Kidney glomerular epithelial cell (primary cell): ENCODE data around the gene RANBP3.
A peak's percentile ranks its signal among the peaks of the same experiment; 100 is the strongest.
"Not testable (repeated sequence)": the region's sequence is repeated elsewhere in the genome, so short reads cannot be mapped to it uniquely, and the experiment has no call there.

ENCODE experiments used
- DNase-seq: peaks from one replicate; lab custom pipeline; 2025; lab: John Stamatoyannopoulos, UW

The RANBP3 gene, protein sequence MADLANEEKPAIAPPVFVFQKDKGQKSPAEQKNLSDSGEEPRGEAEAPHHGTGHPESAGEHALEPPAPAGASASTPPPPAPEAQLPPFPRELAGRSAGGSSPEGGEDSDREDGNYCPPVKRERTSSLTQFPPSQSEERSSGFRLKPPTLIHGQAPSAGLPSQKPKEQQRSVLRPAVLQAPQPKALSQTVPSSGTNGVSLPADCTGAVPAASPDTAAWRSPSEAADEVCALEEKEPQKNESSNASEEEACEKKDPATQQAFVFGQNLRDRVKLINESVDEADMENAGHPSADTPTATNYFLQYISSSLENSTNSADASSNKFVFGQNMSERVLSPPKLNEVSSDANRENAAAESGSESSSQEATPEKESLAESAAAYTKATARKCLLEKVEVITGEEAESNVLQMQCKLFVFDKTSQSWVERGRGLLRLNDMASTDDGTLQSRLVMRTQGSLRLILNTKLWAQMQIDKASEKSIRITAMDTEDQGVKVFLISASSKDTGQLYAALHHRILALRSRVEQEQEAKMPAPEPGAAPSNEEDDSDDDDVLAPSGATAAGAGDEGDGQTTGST

DNA sequence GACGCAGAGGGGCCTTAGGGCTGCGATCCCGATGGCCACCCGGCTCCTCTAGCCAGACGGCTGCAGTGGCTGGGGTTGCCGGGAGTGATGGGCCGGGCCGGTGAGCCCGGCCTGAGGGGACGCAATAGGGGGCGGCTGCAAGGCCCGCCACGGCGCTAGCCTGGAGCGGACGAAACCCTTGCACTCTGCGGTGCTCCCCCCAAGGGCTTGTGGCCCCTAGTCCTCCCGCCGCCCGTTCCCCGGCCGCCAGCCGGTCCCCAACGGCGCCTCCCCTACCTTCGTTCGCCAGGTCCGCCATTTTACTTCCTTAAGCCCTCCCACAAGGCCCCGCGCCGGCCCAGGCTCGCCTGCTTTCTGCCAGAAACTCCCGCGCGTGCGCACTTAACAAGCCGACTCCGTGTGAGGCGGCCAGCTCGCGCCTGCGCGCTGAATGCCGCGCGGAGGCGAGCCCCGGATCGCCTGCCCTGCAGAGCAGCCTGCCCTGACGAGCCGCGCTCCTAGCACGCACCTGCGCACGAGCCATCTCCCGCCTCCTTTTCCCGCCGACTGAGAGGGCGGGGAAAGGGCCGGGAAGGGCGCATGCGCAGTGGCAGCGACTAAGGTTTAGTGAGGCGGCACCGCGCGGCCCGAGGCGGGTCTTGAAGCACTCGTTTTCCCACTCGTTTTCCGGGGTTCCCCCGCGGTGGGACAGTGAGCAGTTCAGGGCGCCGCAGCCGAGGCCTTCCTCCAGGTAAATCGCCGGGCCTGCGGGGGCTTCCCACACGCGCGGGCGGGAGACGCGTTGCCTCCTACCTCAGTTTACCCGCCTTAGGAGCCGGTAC, at the start of gene RANBP3:
RANBP3 (minus strand) TSS at position 356 of the 821 bp plus-strand sequence; CDS start at position 298, 58 bp downstream.
- peak; percentile 97 for DNase-seq

GRCh38 chr19:6026390-6027227, 48.7 kb upstream of the RANBP3 start:
- no peak for DNase-seq

- DNase-seq = not testable (repeated sequence)
Measured at GRCh38 chr19:6024756-6025155, 46.8 kb upstream of the RANBP3 start.

GRCh38 chr19:6023936-6024335, 46.0 kb upstream of the RANBP3 start:
- DNase-seq = no peak

- DNase-seq = peak; percentile 28
Measured at GRCh38 chr19:6023085-6023682, 45.2 kb upstream of the RANBP3 start.

DNA sequence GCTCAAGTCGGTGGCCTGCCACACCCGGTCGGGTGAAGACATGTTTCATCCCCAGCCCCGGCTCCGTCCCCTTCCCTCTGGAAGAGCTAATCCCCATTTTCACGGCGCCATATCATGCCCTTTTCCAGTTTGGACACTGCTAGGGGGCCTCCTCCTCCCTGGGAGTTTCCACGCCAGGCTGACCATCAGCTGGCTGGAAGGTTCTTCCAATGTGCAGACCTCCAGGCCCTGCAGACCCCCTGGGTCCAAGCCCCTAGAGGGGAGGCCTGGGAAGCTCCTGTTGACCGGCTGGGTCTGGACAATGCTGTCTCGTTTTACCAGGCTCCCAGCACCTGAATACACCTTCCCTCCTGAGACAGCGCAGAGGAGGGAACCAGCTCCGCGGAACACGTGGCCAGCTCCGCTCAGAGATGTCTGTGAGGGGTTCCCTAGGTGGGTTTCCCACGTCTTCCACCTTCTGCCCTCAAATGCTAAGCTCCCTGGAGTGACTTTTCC, 44.7 kb upstream of the RANBP3 start:
- DNase-seq = no peak

DNA sequence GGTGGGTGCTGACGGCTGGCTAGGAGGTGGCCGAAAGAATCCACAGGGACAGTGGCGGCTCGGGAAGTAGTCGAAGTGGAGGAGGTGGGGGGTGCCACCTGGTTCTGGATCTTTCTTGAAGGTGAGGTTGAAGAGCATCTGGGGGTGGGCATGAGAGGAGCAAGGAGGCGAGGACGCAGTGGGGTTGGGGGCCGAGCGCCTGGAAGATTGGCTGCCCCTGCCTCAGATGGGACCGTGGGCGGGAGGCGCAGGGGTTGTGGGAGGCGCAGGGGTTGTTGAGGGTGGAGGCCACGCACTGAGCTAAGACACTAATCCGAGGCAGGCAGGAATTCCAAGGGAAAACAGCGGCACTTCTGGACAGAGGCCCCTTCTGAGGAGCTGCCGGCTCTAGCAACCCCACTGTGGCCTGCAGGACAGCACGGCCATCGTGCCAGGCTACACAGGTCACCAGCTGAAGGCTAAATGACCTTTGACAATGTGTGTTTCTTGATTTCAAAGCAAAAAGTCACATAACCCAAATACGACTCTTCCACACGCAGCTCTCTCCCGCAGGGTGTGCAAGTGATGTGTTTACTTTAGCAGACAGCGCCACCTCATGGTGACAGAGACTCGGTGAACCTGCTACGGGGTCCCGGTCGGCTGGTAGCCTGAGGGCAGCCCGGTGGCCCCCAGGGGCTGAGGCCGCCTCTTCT, 44.1 kb upstream of the RANBP3 start:
- DNase-seq = peak; percentile 51

DNA sequence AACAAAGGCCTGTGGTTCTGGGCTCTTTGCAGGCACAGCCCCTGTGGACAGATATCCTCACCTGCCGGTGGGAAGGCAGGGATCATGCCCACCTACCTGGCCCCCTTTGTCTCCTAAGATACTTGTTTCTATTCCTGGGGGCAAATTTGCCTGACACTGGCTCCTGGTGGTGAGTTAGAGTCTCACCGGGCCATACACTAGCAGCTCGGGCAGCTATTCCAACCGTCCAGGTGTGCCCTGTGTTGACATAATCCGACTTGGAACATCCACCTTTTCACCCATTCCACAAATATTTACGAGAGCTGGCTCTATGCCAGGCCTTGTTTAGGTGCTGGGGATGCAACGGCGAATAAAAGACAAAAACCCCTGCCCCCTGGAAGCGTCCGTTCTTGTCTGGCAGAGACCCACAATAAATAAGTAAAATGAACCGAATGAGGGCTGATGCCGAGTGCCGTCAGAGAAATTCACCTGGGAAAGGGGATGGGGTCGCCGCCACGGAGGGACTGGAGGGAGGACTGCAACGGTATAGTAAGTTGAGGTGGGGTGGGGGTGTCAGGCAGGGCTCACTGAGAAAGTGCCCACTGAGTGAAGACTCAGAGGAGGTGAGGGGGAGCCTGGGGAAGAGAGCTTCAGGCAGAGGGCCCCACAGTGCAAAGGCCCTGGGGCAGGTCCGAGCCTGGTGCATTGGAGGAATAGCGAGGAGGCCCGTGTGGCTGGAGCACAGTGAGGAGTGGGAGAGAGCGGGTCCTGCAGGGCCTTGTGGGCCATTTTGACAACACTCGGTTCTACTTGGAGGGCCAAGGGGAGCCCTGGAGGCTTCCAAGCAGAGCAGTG, 43.2 kb upstream of the RANBP3 start:
- no peak for DNase-seq

DNA sequence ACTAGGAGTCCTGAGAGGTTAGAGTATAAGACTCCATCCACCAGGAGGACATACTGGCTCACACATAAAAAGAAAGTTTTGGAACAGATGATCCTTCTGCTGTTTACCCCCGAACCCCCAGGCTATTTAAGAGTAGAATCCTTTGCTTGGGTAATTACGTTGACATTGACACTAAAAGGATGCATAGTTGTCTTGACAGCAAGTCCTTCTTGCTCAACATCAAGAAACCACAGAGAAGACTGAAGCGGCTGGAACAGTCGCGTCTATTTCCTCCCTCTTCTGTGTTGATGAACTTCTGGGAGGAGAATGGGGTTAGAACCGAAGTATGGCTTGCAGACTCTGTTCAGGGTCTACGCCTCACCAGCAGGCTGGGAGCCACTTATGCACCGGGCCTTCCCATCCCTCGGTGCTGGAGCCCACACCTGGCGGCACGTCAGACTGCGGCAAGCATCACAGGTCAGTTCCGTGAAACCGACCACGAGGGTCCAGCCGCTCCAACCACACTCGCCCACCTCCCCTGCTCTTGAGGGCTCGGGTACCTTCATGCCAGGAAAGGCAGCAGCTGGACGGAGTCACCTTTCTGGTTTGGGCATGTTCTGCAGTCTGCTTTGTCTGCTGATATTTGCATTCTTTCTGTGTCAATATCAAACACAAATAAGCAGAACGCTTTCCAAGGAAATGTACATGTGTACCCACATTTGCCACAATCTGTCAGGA, 42.4 kb upstream of the RANBP3 start:
- DNase-seq = no peak

DNA sequence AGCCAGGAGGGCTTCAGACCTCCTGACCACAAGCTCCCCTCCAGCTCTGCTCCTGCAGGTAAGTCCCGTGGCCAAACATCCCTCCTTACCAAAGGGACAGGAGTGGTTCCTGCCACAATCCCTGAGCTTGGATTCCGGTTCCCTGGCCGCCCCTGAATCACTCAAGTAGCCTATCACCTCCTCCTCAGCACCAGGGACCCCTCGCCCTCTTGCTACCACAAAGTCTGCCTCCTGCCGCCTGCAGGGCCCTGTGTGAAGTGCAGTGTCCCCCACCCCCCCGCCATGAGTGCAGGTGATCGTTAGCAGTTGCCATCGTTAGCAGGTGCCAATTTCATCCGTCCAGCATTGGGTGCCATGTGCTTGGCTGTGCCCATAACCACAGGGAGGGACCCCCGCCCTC, 40.8 kb upstream of the RANBP3 start:
- DNase-seq = no peak

GRCh38 chr19:6017576-6017975, 39.6 kb upstream of the RANBP3 start:
- no peak for DNase-seq

DNA sequence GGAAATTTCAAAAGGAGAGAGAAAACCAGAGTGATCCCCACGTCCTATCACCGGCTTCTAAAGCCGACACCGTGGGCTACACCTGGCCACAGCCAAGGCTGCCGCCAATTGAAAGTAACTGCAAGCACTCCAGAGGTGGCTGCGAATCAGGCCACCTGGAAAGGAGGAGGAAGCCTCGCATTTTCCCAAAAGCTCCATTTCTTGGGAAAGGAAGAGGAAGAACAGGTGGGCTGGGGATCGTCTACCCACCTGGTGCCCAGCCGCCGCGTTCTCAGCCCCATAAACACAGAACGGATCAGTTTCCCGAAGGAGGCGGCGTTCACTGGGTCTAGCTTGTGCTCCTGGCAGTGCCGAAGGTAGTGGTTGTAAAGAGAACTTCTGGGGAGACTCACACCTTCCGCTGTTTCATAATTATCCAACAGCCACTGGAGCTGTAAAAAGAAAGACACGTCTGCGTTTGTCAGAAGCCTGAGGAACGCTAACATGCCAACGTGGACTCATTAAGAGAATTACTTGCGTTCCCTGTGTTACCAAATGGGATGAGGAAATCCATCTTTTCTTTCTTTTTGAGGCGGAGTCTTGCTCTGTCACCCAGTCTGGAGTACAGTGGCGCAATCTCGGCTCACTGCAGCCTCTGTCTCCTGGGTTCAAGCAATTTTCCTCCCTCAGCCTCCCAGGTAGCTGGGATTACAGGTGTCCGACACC, 38.1 kb upstream of the RANBP3 start:
- DNase-seq = no peak

- no peak for DNase-seq
Measured at GRCh38 chr19:6014551-6015135, 36.7 kb upstream of the RANBP3 start.

DNA sequence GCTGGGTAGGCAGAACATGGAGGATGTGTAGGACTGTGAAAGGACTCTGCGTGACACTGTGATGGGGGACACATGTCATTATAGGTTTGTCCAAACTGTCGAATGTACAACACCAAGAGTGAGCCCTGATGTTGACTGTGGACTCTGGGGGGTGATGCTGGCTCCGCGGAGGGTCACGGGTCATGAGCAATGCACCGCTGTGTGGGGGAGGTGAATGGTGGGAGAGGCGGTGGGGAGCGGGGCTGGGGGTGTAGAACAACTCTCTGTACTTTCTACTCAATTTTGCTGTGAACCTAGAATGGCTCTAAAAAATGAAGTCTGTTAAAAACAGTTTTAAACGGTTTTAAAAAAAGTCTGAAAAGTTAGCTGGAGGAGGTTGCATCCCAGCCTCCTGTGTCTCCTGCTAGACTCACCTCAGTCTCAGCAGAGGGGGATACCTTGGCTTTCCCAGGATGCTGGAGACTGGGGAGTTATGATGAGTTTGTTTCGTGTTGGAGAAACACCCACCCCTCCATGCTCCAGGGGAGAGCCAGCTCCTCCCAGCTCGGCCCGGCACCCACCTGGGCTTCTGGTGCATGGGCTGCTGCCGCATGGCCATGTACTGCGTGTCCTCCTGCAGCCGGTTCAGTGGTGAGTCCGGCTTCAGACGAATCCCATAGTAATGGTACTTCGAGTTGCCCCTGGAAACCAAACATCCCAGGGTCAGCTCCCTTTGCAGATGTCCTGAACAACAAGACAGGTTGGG, 34.7 kb upstream of the RANBP3 start:
- no peak for DNase-seq

DNA sequence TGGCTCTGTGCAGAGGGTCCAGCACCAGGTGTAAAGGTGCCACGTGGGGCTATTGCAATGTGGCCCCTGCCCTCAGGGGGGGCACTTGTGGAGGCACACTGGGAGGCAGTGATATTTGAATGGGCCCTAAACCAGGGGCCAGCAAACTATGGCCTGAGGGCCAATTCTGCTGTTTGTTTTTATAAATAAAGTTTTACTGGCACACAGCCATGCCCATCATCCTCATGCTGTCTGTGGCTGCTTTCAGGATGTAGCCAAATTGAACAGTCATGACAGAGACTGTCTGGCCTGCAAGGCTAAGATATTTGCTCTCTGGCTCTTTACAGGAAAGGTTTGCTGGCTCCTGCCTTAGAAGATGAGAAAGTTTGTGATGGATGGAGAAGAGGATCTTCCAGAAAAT, 33.9 kb upstream of the RANBP3 start:
- no peak for DNase-seq

GRCh38 chr19:6011206-6011605, 33.3 kb upstream of the RANBP3 start:
- DNase-seq = no peak

GRCh38 chr19:6010107-6010506, 32.2 kb upstream of the RANBP3 start:
- DNase-seq = no peak
